A673 (cell line): Measurements from ENCODE around the gene STX4. TPM values are rescaled to one million over a fixed set of nuclear protein-coding genes. Genes with fewer than 3 reads are reported as not detected.

Source experiments
- BruUV-seq: library from RNA; stranded (reverse); fragments of 400-500 nt; replicated peaks from 2 replicates; lab custom pipeline; 2021; lab: Mats Ljungman, UMichigan
- CTCF ChIA-PET: fragments of 300-600 bp; sonication (Branson Sonifier 250); formaldehyde crosslinking; loops from one replicate; lab custom pipeline; 2022; ENCODE audit warnings: antibody characterized with exemption; lab: Charles Lee
- POLR2A ChIA-PET: fragments of 300-600 bp; sonication (Branson Sonifier 250); formaldehyde crosslinking; loops from one replicate; lab custom pipeline; 2022; ENCODE audit warnings: antibody characterized with exemption; ENCODE audit not compliant: low non-redundant PET; lab: Charles Lee
- DNase-seq: peaks from one replicate; pipeline ENCODE4 v3.0.0-alpha.2; 2015; ENCODE audit warnings: low spot score
- H3K27ac ChIP-seq: fragments of 200-600 bp; sonication (generic); 2 replicates; pipeline ENCODE4 v1.5.1; 2016; ENCODE audit warnings: mixed run types, low read depth, mild to moderate bottlenecking, mixed read lengths, antibody characterized with exemption, low read length; ENCODE audit not compliant: poor library complexity, severe bottlenecking
- H3K27me3 ChIP-seq: fragments of 200-600 bp; sonication (generic); replicated peaks from 2 replicates; pipeline ENCODE4 v1.6.1; 2017; ENCODE audit warnings: mixed run types, low read depth, mild to moderate bottlenecking, mixed read lengths, antibody characterized with exemption, low read length; ENCODE audit not compliant: insufficient read depth, poor library complexity
- H3K36me3 ChIP-seq: fragments of 200-600 bp; sonication (generic); 2 replicates; pipeline ENCODE4 v1.6.1; 2016; ENCODE audit warnings: mixed run types, mild to moderate bottlenecking, mixed read lengths, antibody characterized with exemption, low read length; ENCODE audit not compliant: insufficient read depth, poor library complexity, severe bottlenecking
- H3K4me1 ChIP-seq: fragments of 200-600 bp; sonication (generic); 2 replicates; pipeline ENCODE4 v1.6.1; 2017; ENCODE audit warnings: mixed run types, mild to moderate bottlenecking, mixed read lengths, antibody characterized with exemption, low read length; ENCODE audit not compliant: insufficient read depth, poor library complexity, severe bottlenecking
- H3K4me3 ChIP-seq: fragments of 200-600 bp; sonication (generic); 2 replicates; pipeline ENCODE4 v1.5.1; 2016; ENCODE audit warnings: low read depth, mixed run types, mild to moderate bottlenecking, mixed read lengths, low read length; ENCODE audit not compliant: poor library complexity, severe bottlenecking
- H3K9me3 ChIP-seq: fragments of 200-600 bp; sonication (generic); 2 replicates; pipeline ENCODE4 v1.6.1; 2016; ENCODE audit warnings: mixed run types, low read depth, mild to moderate bottlenecking, mixed read lengths, antibody characterized with exemption, low read length; ENCODE audit not compliant: poor library complexity, severe bottlenecking
- EZH2 ChIP-seq: fragments of 200-600 bp; sonication (generic); IDR thresholded peaks from 2 replicates; pipeline ENCODE4 v1.6.1; 2017; ENCODE audit warnings: borderline replicate concordance, low read depth, mild to moderate bottlenecking, mixed read lengths, antibody characterized with exemption, low read length; ENCODE audit not compliant: poor library complexity, severe bottlenecking
- intact Hi-C: fragments of 100-400 bp; cut with micrococcal nuclease; formaldehyde crosslinking; loops from one replicate; pipeline ENCODE4 v1.10.0; 2022; ENCODE audit not compliant: unreplicated experiment
- total RNA-seq: library from RNA; stranded (reverse); gene quantifications from 2 replicates; pipeline ENCODE4 v1.2.3, GENCODE V29; 2021
- TF ChIP-seq, protein P1 (sequence below): fragments of 300-800, 200-600 bp; sonication (generic); conservative IDR thresholded peaks from 2 replicates; pipeline ENCODE4 v1.5.1; 2017; ENCODE audit warnings: low read depth, mild to moderate bottlenecking, antibody characterized with exemption, low read length, moderate library complexity, mixed read lengths

The STX4 gene
- total RNA-seq, 1 experiment from 2014 or later, result 31.2 TPM

DNA sequence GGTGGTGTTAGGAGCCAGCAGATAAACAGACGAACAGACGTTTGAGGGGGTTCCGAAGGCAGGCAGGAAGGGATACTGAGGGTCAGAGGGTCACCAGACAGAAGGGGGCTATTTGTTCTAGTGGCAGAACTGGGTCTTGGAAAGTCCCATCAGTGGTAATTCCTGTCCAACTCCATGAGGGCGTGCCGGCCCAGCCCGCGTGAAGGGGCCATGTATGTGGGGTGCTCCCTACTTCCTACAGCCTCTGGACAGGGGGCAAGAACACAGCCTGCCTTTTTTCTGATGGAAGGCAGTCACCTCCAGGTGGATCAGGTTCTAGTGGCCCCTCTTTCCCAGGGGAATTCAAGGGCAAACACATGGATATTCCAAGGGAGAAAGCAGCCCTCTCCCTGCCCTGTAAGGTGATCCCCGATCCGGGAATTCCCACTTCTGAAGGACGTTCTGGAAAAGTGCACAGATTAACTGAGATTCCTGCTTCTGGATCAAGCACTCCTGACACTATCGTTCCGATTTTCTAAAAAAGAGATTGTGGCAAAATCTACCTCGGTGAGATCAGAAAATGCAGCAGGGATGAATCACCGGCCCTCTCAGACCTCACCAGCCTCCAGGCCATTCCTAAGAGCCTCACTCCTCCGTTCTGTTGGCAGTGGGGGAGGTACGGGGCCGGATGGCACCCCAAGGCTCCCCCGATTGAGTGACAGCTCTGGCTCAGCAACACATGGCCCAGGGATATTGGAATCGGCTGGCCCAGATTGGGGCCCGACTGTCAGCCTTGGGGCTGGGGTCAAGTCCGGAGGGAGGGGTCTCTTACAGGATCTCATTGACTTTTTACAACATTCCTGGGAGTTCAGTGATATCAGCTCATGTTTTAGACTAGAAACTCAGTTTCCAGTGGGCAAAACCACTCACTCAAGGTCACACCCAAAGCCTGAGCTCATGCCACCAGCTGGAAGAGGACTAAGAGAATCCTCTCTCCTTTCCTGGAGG, 35.3 kb upstream of the STX4 start:
- TF ChIP-seq, protein P1, sequence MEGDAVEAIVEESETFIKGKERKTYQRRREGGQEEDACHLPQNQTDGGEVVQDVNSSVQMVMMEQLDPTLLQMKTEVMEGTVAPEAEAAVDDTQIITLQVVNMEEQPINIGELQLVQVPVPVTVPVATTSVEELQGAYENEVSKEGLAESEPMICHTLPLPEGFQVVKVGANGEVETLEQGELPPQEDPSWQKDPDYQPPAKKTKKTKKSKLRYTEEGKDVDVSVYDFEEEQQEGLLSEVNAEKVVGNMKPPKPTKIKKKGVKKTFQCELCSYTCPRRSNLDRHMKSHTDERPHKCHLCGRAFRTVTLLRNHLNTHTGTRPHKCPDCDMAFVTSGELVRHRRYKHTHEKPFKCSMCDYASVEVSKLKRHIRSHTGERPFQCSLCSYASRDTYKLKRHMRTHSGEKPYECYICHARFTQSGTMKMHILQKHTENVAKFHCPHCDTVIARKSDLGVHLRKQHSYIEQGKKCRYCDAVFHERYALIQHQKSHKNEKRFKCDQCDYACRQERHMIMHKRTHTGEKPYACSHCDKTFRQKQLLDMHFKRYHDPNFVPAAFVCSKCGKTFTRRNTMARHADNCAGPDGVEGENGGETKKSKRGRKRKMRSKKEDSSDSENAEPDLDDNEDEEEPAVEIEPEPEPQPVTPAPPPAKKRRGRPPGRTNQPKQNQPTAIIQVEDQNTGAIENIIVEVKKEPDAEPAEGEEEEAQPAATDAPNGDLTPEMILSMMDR, result no peak
- TF ChIP-seq EZH2, result no peak
- Histone ChIP-seq H3K27ac (no peak overlapping the region), H3K27me3 (no peaks in the 10 kb centered on the region), H3K4me1 (no peaks in the 10 kb centered on the region), H3K36me3 (no peaks in the 10 kb centered on the region), H3K9me3 (no peaks in the 10 kb centered on the region), H3K4me3 (peak overlapping the region; percentile 50)
- DNase-seq, result no peak
- POLR2A ChIA-PET, result interaction anchor here (0.6 kb wide), 1 partner anchor 120 kb away, joined by 4 read pairs; no protein-coding TSS in a partner anchor
- BruUV-seq, result no TSS peak
- intact Hi-C loops, result loop anchor here (5.0 kb wide), 1 partner anchor 144 kb away; no protein-coding TSS in a partner anchor
- CTCF ChIA-PET, result interaction anchor here (1.0 kb wide), 1 partner anchor 13 kb away, joined by 5 read pairs; the partner anchor contains the start of gene HSD3B7

DNA sequence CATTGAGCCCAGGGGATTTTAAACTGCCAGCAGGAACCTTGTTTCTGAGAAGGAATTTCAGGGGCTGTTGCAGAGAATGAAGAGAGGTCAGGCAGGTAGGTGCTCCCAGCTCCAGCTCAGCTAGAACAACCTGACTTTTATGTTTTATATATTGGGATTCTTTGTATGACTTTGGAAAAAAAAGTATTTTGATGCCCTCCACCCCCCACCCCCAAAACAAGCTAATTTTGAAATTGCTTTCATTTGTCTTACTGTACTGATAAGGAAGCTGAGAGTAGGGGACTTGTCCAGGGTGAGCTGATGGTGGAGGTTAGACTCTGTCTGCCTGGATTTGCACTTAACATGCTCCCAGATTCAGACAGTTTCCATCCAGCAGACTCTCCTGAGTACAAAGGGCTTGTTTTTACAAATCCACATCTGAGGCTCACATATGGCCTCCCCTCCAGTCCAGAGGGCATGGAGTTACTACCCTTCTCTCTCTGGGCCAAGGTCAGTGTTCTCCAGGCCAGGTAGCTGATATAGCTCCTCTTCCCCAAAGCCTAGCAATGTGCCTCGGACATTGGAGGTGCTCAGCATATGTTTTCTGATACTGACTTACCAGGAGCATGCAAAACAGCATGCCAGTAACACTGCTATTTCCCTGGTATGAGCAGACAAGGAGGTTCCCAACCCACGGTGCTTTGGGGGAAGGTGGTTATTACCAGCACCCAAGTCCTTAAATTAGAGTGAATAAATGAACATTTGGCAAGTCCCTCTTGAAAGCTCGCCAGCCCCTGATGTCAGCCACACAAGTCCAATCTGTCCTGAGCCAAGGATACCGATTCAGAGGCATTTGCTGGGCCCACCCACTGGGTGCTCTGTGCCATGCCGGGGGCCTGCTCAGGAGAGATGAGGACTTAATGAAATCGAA, 34.3 kb upstream of the STX4 start:
- Histone ChIP-seq H3K9me3 (no peaks in the 10 kb centered on the region), H3K36me3 (no peaks in the 10 kb centered on the region), H3K4me3 (no peak overlapping the region), H3K27me3 (no peaks in the 10 kb centered on the region), H3K4me1 (no peaks in the 10 kb centered on the region), H3K27ac (no peak overlapping the region)
- no TSS peak for BruUV-seq
- intact Hi-C loops, result loop anchor here (5.0 kb wide), 1 partner anchor 143 kb away; no protein-coding TSS in a partner anchor
- TF ChIP-seq, protein P1, result no peak
- no peak for TF ChIP-seq EZH2
- no peak for DNase-seq
- POLR2A ChIA-PET, result interaction anchor here (0.5 kb wide), 1 partner anchor 51 kb away, joined by 3 read pairs; no protein-coding TSS in a partner anchor
- CTCF ChIA-PET, result no interaction called here
